Neural cell (in vitro differentiated cells): ENCODE measurements around the gene SHC2. TPM values are rescaled to one million over a fixed set of nuclear protein-coding genes. Genes with fewer than 3 reads are reported as not detected.
"Not testable (repeated sequence)": the region's sequence is repeated elsewhere in the genome, so short reads cannot be mapped to it uniquely, and the experiment has no call there.

Experiments
- H2AFZ ChIP-seq: fragments of 200-600, 300-800 bp; sonication (generic), shearing (Covaris generic); 2 replicates; pipeline ENCODE4 v1.6.0; 2014; ENCODE audit warnings: low read depth, mild to moderate bottlenecking, antibody characterized with exemption, low read length, moderate library complexity
- H3F3A ChIP-seq: fragments of 200-600 bp; shearing (Covaris generic); 2 replicates; pipeline ENCODE4 v1.6.1; 2016; ENCODE audit warnings: mild to moderate bottlenecking, moderate library complexity, mixed read lengths, antibody characterized with exemption, low read length; ENCODE audit not compliant: insufficient read depth, poor library complexity, severe bottlenecking
- H3K27ac ChIP-seq: fragments of 200-600, 300-800 bp; sonication (generic), shearing (Covaris generic); 2 replicates; pipeline ENCODE4 v1.5.1; 2014; ENCODE audit warnings: mild to moderate bottlenecking, low read length, moderate library complexity
- H3K27me3 ChIP-seq: fragments of 300-800, 200-600 bp; sonication (generic), shearing (Covaris generic); 2 replicates; pipeline ENCODE4 v1.6.0; 2014; ENCODE audit warnings: mild to moderate bottlenecking, low read depth, low read length, moderate library complexity; ENCODE audit not compliant: insufficient read depth
- H3K36me3 ChIP-seq: fragments of 300-800, 200-600 bp; sonication (generic), shearing (Covaris generic); 2 replicates; pipeline ENCODE4 v1.5.1; 2014; ENCODE audit warnings: mild to moderate bottlenecking, antibody characterized with exemption, low read length, moderate library complexity; ENCODE audit not compliant: insufficient read depth
- H3K4me2 ChIP-seq: fragments of 300-800, 200-600 bp; sonication (generic), shearing (Covaris generic); 2 replicates; pipeline ENCODE4 v1.6.0; 2014; ENCODE audit warnings: mild to moderate bottlenecking, low read length
- H3K4me3 ChIP-seq: fragments of 300-800, 200-600 bp; sonication (generic), shearing (Covaris generic); 2 replicates; pipeline ENCODE4 v1.5.1; 2014; ENCODE audit warnings: mild to moderate bottlenecking, low read length, moderate library complexity
- H3K79me2 ChIP-seq: fragments of 200-600 bp; shearing (Covaris generic); replicated peaks from 2 replicates; pipeline ENCODE4 v1.6.0; 2014; ENCODE audit warnings: mild to moderate bottlenecking, low read length, moderate library complexity; ENCODE audit not compliant: insufficient read depth
- H3K9ac ChIP-seq: fragments of 300-800, 200-600 bp; sonication (generic), shearing (Covaris generic); 2 replicates; pipeline ENCODE4 v1.6.1; 2016; ENCODE audit warnings: mild to moderate bottlenecking, low read length, mixed read lengths
- H3K9me2 ChIP-seq: fragments of 200-600 bp; shearing (Covaris generic); 2 replicates; pipeline ENCODE4 v1.6.1; 2016; ENCODE audit warnings: mild to moderate bottlenecking, low read length, mixed read lengths; ENCODE audit not compliant: insufficient read depth
- H3K9me3 ChIP-seq: fragments of 200-600, 300-800 bp; sonication (generic), shearing (Covaris generic); 2 replicates; pipeline ENCODE4 v1.6.1; 2016; ENCODE audit warnings: mild to moderate bottlenecking, mixed run types, low read length, moderate library complexity, mixed read lengths
- H4K20me1 ChIP-seq: fragments of 200-600 bp; shearing (Covaris generic); 2 replicates; pipeline ENCODE4 v1.6.1; 2016; ENCODE audit warnings: mild to moderate bottlenecking, mixed run types; ENCODE audit not compliant: insufficient read depth
- CTCF ChIP-seq: fragments of 450-650 bp; IDR thresholded peaks from 2 replicates; pipeline ENCODE4 v1.5.1; 2014; ENCODE audit warnings: antibody characterized with exemption, mild to moderate bottlenecking, moderate library complexity; ENCODE audit not compliant: poor library complexity, severe bottlenecking
- EP300 ChIP-seq: fragments of 450-650 bp; conservative IDR thresholded peaks from 2 replicates; pipeline ENCODE4 v1.6.1; 2014; ENCODE audit warnings: antibody characterized with exemption, mild to moderate bottlenecking, moderate library complexity; ENCODE audit not compliant: poor library complexity, severe bottlenecking
- EZH2 ChIP-seq: fragments of 200-600, 300-800 bp; shearing (Covaris generic), sonication (generic); IDR thresholded peaks from 2 replicates; pipeline ENCODE4 v1.6.1; 2014; ENCODE audit warnings: antibody characterized with exemption, low read length, borderline replicate concordance, mild to moderate bottlenecking; ENCODE audit not compliant: insufficient read depth, poor library complexity, severe bottlenecking
- POLR2AphosphoS5 ChIP-seq: IDR thresholded peaks from 2 replicates; pipeline ENCODE4 v1.6.1; 2012
- RAD21 ChIP-seq: fragments of 450-650 bp; conservative IDR thresholded peaks from 2 replicates; pipeline ENCODE4 v1.6.1; 2014; ENCODE audit warnings: antibody characterized with exemption, mild to moderate bottlenecking, moderate library complexity
- SMC3 ChIP-seq: fragments of 450-650 bp; conservative IDR thresholded peaks from 2 replicates; pipeline ENCODE4 v1.6.1; 2014; ENCODE audit warnings: antibody characterized with exemption, mild to moderate bottlenecking, moderate library complexity; ENCODE audit not compliant: poor library complexity
- polyA plus RNA-seq: library from polyadenylated mRNA; depleted of rRNA; stranded (reverse); fragments of >200 nt; gene quantifications from 2 replicates; pipeline ENCODE4 v1.2.3, GENCODE V29; 2014
- TF ChIP-seq, protein P1 (sequence below): IDR thresholded peaks from 2 replicates; pipeline ENCODE4 v1.6.1; 2012; ENCODE audit warnings: borderline replicate concordance

SHC2 gene
- polyA plus RNA-seq, 1 donor from 2014 or later: 75.8 TPM

- Histone ChIP-seq H3K27ac (peak overlapping the region; percentile 24), H3K36me3 (no peaks in the 10 kb centered on the region), H3K9me2 (no peaks in the 10 kb centered on the region), H3K9me3 (peaks cover 2% of the 10 kb centered on the region), H2AFZ (no peak overlapping the region), H3K9ac (no peak overlapping the region), H3K4me3 (no peak overlapping the region), H4K20me1 (no peaks in the 10 kb centered on the region), H3F3A (no peaks in the 10 kb centered on the region), H3K79me2 (no peaks in the 10 kb centered on the region), H3K4me2 (no peak overlapping the region), H3K27me3 (no peaks in the 10 kb centered on the region)
- TF ChIP-seq, protein P1, sequence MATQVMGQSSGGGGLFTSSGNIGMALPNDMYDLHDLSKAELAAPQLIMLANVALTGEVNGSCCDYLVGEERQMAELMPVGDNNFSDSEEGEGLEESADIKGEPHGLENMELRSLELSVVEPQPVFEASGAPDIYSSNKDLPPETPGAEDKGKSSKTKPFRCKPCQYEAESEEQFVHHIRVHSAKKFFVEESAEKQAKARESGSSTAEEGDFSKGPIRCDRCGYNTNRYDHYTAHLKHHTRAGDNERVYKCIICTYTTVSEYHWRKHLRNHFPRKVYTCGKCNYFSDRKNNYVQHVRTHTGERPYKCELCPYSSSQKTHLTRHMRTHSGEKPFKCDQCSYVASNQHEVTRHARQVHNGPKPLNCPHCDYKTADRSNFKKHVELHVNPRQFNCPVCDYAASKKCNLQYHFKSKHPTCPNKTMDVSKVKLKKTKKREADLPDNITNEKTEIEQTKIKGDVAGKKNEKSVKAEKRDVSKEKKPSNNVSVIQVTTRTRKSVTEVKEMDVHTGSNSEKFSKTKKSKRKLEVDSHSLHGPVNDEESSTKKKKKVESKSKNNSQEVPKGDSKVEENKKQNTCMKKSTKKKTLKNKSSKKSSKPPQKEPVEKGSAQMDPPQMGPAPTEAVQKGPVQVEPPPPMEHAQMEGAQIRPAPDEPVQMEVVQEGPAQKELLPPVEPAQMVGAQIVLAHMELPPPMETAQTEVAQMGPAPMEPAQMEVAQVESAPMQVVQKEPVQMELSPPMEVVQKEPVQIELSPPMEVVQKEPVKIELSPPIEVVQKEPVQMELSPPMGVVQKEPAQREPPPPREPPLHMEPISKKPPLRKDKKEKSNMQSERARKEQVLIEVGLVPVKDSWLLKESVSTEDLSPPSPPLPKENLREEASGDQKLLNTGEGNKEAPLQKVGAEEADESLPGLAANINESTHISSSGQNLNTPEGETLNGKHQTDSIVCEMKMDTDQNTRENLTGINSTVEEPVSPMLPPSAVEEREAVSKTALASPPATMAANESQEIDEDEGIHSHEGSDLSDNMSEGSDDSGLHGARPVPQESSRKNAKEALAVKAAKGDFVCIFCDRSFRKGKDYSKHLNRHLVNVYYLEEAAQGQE: no peak
Measured at GRCh38 chr19:484494-484893, 23.7 kb upstream of the SHC2 start.

GRCh38 chr19:483332-484072 is 22.7 kb upstream of the SHC2 start:
- H3K27me3 ChIP-seq: no peaks in the 10 kb centered on the region
- no peaks in the 10 kb centered on the region for H3K9me2 ChIP-seq
- peaks cover 2% of the 10 kb centered on the region for H3K9me3 ChIP-seq
- no peaks in the 10 kb centered on the region for H3K36me3 ChIP-seq
- peak overlapping the region; percentile 53 for H3K27ac ChIP-seq
- H3K4me3 ChIP-seq: peak overlapping the region; percentile 25
- no peaks in the 10 kb centered on the region for H3F3A ChIP-seq
- no peak overlapping the region for H3K4me2 ChIP-seq
- H4K20me1 ChIP-seq: no peaks in the 10 kb centered on the region
- peak overlapping the region; percentile 49 for H3K9ac ChIP-seq
- no peak overlapping the region for H2AFZ ChIP-seq
- H3K79me2 ChIP-seq: no peaks in the 10 kb centered on the region
- peak; percentile 17 for TF ChIP-seq POLR2AphosphoS5
- TF ChIP-seq EP300: peak; percentile 62
- TF ChIP-seq RAD21: no peak

GRCh38 chr19:482186-483041 is 21.6 kb upstream of the SHC2 start:
- no peak overlapping the region for H3K4me3 ChIP-seq
- TF ChIP-seq SMC3 (no peak), POLR2AphosphoS5 (no peak), CTCF (no peak), RAD21 (no peak), EZH2 (no peak)
- TF ChIP-seq, protein P1: no peak

GRCh38 chr19:481100-481499 is 20.3 kb upstream of the SHC2 start:
- not testable (repeated sequence) for H3K9me3 ChIP-seq, H3K4me2 ChIP-seq, H3K79me2 ChIP-seq, H3K36me3 ChIP-seq, H3K9ac ChIP-seq, H3K27me3 ChIP-seq, H2AFZ ChIP-seq, H3K27ac ChIP-seq, H3K4me3 ChIP-seq, H3K9me2 ChIP-seq, H3F3A ChIP-seq, H4K20me1 ChIP-seq

More at GRCh38 chr19:482186-483041, 21.6 kb upstream of the SHC2 start:
- Histone ChIP-seq H3F3A (no peaks in the 10 kb centered on the region), H3K4me2 (no peak overlapping the region), H3K9ac (no peak overlapping the region), H3K27me3 (no peaks in the 10 kb centered on the region), H3K27ac (no peak overlapping the region), H4K20me1 (no peaks in the 10 kb centered on the region), H3K9me2 (no peaks in the 10 kb centered on the region), H3K36me3 (no peaks in the 10 kb centered on the region), H3K9me3 (peaks cover 2% of the 10 kb centered on the region), H3K79me2 (no peaks in the 10 kb centered on the region), H2AFZ (no peak overlapping the region)
